HEK293 (cell line): Measurements from ENCODE around the gene SPAAR.

Experiments
- CTCF ChIA-PET: fragments of 350-600 bp; formaldehyde crosslinking; extraction: SDS; loops from one replicate; lab custom pipeline; 2021; ENCODE audit warnings: antibody characterized with exemption; lab: Yijun Ruan, JAX
- POLR2A ChIA-PET: fragments of 300-600 bp; formaldehyde crosslinking; extraction: SDS; loops from one replicate; lab custom pipeline; 2020; ENCODE audit warnings: antibody characterized with exemption, inconsistent platforms; lab: Yijun Ruan, JAX
- H3K27ac ChIP-seq: fragments of 200-500 bp; sonication (Bioruptor generic); 2 replicates; pipeline ENCODE4 v1.5.1; 2014; ENCODE audit warnings: low read depth, low read length, control low read depth, inconsistent platforms; ENCODE audit errors: extremely low read depth
- H3K36me3 ChIP-seq, 2 experiments: fragments of 200-500 bp in 1 of 2; sonication (Bioruptor generic) in 1 of 2; 1 replicate in 1 of 2; 2 replicates in 1 of 2; pipeline ENCODE4 v1.5.1; 2014 to 2017; ENCODE audit warnings: inconsistent platforms in 2 of 2, low read length in 2 of 2; ENCODE audit not compliant: control insufficient read depth in 2 of 2, insufficient read depth in 1 of 2
- H3K4me1 ChIP-seq: fragments of 200-500 bp; sonication (Bioruptor generic); 2 replicates; pipeline ENCODE4 v1.5.1; 2014; ENCODE audit warnings: mild to moderate bottlenecking, low read length, inconsistent platforms; ENCODE audit not compliant: control insufficient read depth, insufficient read depth
- H3K4me3 ChIP-seq: 2 replicates; pipeline ENCODE4 v1.5.1; 2011; ENCODE audit warnings: low read depth, mild to moderate bottlenecking, control low read depth, low read length, moderate library complexity
- H3K9me3 ChIP-seq: fragments of 200-500 bp; sonication (Bioruptor generic); 2 replicates; pipeline ENCODE4 v1.5.1; 2014; ENCODE audit warnings: low read depth, low read length, inconsistent platforms; ENCODE audit not compliant: control insufficient read depth, insufficient read depth
- GLI2 ChIP-seq: fragments of 450-650 bp; formaldehyde crosslinking; IDR thresholded peaks from 2 replicates; pipeline ENCODE4; 2017; ENCODE audit warnings: missing biosample characterization, missing genetic modification characterization, low read depth, borderline replicate concordance
- GLIS1 ChIP-seq: fragments of 450-650 bp; formaldehyde crosslinking; IDR thresholded peaks from 2 replicates; pipeline ENCODE4 v1.5.1; 2016; ENCODE audit warnings: missing biosample characterization, missing genetic modification characterization
- RBAK ChIP-seq: fragments of 450-650 bp; formaldehyde crosslinking; IDR thresholded peaks from 2 replicates; pipeline ENCODE4 v1.5.1; 2016; ENCODE audit warnings: missing biosample characterization, missing genetic modification characterization
- SP3 ChIP-seq: fragments of 450-650 bp; formaldehyde crosslinking; IDR thresholded peaks from 2 replicates; pipeline ENCODE4 v1.5.1; 2016; ENCODE audit warnings: missing biosample characterization, missing genetic modification characterization
- ZNF157 ChIP-seq: fragments of 450-650 bp; formaldehyde crosslinking; IDR thresholded peaks from 2 replicates; pipeline ENCODE4 v1.5.1; 2016; ENCODE audit warnings: missing biosample characterization, missing genetic modification characterization
- ZNF248 ChIP-seq: fragments of 450-650 bp; formaldehyde crosslinking; IDR thresholded peaks from 2 replicates; pipeline ENCODE4 v1.5.1; 2017; ENCODE audit warnings: missing biosample characterization, missing genetic modification characterization
- ZNF404 ChIP-seq: fragments of 450-650 bp; formaldehyde crosslinking; IDR thresholded peaks from 2 replicates; pipeline ENCODE4 v1.5.1; 2017; ENCODE audit warnings: missing biosample characterization, missing genetic modification characterization
- ZNF521 ChIP-seq: fragments of 450-650 bp; formaldehyde crosslinking; IDR thresholded peaks from 2 replicates; pipeline ENCODE4 v1.5.1; 2017; ENCODE audit warnings: missing biosample characterization, mild to moderate bottlenecking, missing genetic modification characterization
- ZNF529 ChIP-seq: fragments of 450-650 bp; formaldehyde crosslinking; IDR thresholded peaks from 2 replicates; pipeline ENCODE4 v1.5.1; 2017; ENCODE audit warnings: missing genetic modification characterization, missing biosample characterization; ENCODE audit not compliant: insufficient replicate concordance
- ZNF555 ChIP-seq: fragments of 450-650 bp; formaldehyde crosslinking; conservative IDR thresholded peaks from 2 replicates; pipeline ENCODE4 v1.5.1; 2017; ENCODE audit warnings: missing biosample characterization, mild to moderate bottlenecking, missing genetic modification characterization, inconsistent platforms
- ZNF596 ChIP-seq: fragments of 450-650 bp; IDR thresholded peaks from 2 replicates; pipeline ENCODE4 v1.5.0; 2018; ENCODE audit warnings: missing biosample characterization, mild to moderate bottlenecking, missing genetic modification characterization, moderate library complexity
- ZNF610 ChIP-seq: fragments of 450-650 bp; formaldehyde crosslinking; IDR thresholded peaks from 2 replicates; pipeline ENCODE4 v1.5.1; 2016; ENCODE audit warnings: missing biosample characterization, missing genetic modification characterization, borderline replicate concordance
- TF ChIP-seq, protein P1 (sequence below): fragments of 450-650 bp; formaldehyde crosslinking; IDR thresholded peaks from 2 replicates; pipeline ENCODE4 v1.5.1; 2016; ENCODE audit warnings: missing biosample characterization, missing genetic modification characterization
- TF ChIP-seq, protein P2 (sequence below): fragments of 450-650 bp; formaldehyde crosslinking; IDR thresholded peaks from 2 replicates; pipeline ENCODE4 v1.5.1; 2016; ENCODE audit warnings: missing biosample characterization, missing genetic modification characterization, low read depth
- TF ChIP-seq, protein P3 (sequence below): fragments of 450-650 bp; formaldehyde crosslinking; IDR thresholded peaks from 2 replicates; pipeline ENCODE4 v1.5.1; 2016; ENCODE audit warnings: missing biosample characterization, missing genetic modification characterization
- TF ChIP-seq, protein P4 (sequence below): fragments of 450-650 bp; formaldehyde crosslinking; IDR thresholded peaks from 2 replicates; pipeline ENCODE4 v1.5.1; 2016; ENCODE audit warnings: missing biosample characterization, missing genetic modification characterization

The SPAAR gene

DNA sequence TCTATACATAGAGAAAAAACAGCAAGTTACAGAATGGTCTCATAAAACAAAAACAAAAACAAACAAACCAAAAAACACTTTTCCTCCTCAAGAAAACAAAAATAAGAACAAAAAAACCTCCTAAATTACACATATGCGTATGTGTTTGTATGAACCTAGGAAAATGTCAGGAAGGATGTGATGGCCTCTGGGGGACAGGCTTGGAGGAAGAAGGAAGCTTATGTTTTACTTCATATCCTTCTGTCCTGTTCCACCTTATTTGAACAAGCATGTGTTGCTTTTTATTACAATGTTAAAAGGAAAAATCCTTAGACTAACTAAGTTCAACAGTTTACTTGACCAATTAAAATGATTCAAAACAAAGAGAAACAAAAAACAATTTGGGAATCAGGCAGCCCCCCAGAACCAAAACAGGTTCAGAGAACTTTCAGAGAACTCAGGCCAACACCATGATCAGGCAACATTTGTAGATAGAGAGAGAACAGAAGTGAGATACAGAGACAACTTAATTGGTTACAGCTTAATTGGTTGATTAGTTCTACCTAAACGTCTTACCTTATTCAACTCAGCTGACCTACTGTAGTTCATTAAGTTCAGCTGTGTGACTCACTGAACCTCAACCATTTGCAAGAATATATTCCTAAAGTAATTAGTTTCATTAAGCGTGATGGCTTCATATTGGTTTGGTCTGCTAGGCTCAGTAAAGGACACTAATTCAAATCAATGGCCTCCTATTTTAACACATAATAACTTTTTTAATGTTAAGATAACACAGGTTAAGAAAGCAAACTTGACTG, 10.1 kb downstream of the SPAAR start:
- Histone ChIP-seq H3K9me3 (no peaks in the 10 kb centered on the region), H3K36me3 (no peaks in the 10 kb centered on the region), H3K4me1 (no peaks in the 10 kb centered on the region), H3K27ac (no peak overlapping the region), H3K4me3 (no peak overlapping the region)
- ChIA-PET POLR2A (interaction anchor here (0.7 to 0.9 kb wide), 2 partner anchors 14 to 271 kb away, joined by 3 to 4 read pairs; partner anchors contain the start of gene HRCT1), CTCF (interaction anchor here (1.2 to 6.5 kb wide), 3 partner anchors 8 to 26 kb away, joined by 4 to 45 read pairs (median 6); partner anchors contain the start of gene SPAAR)
- TF ChIP-seq ZNF529, result no peak
- TF ChIP-seq ZNF610 (tag by site-specific recombination), result no peak
- TF ChIP-seq, protein P1, sequence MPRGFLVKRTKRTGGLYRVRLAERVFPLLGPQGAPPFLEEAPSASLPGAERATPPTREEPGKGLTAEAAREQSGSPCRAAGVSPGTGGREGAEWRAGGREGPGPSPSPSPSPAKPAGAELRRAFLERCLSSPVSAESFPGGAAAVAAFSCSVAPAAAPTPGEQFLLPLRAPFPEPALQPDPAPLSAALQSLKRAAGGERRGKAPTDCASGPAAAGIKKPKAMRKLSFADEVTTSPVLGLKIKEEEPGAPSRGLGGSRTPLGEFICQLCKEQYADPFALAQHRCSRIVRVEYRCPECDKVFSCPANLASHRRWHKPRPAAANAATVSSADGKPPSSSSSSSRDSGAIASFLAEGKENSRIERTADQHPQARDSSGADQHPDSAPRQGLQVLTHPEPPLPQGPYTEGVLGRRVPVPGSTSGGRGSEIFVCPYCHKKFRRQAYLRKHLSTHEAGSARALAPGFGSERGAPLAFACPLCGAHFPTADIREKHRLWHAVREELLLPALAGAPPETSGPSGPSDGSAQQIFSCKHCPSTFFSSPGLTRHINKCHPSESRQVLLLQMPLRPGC, result no peak
- TF ChIP-seq RBAK (tag by site-specific recombination), result no peak
- no peak for TF ChIP-seq ZNF521 (tag by site-specific recombination)

DNA sequence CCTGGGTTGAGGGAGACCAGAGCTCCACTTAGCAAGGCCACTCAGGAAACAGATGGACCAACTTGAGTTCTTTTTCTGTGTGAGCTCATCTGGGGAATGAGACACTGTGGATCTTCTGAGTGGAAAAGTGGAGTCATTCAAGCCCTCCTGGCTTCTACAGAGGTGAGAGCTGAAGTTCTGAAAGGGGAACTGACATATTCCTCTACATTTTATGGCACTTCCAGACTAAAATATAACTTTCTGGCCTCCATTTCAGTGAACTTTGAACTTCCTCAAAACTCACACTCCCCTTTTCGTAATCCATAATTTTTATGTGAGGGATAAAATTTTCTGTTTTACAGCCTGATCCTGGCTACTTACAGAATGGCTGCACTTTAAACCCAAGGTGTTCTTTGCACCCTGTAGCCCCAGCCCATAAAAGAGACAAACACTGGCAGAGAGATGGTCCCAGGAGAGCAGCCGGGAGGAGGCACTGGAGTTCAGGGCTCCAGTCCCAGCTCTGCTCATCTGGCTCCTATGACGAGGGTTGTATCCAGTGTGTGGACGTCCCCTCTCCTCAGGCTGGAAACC, 10.8 kb downstream of the SPAAR start:
- Histone ChIP-seq H3K27ac (no peak overlapping the region), H3K36me3 (no peaks in the 10 kb centered on the region), H3K9me3 (no peaks in the 10 kb centered on the region), H3K4me3 (no peak overlapping the region), H3K4me1 (no peaks in the 10 kb centered on the region)
- CTCF ChIA-PET, result interaction anchor here (0.7 to 6.5 kb wide), 7 partner anchors 9 to 91 kb away, joined by 4 to 45 read pairs (median 5); partner anchors contain the start of gene SPAAR
- POLR2A ChIA-PET, result interaction anchor here (0.7 to 0.9 kb wide), 2 partner anchors 14 to 270 kb away, joined by 3 to 4 read pairs; partner anchors contain the start of gene HRCT1
- TF ChIP-seq ZNF157 (tag by site-specific recombination), result no peak
- no peak for TF ChIP-seq SP3 (tag by site-specific recombination)
- TF ChIP-seq, protein P2, sequence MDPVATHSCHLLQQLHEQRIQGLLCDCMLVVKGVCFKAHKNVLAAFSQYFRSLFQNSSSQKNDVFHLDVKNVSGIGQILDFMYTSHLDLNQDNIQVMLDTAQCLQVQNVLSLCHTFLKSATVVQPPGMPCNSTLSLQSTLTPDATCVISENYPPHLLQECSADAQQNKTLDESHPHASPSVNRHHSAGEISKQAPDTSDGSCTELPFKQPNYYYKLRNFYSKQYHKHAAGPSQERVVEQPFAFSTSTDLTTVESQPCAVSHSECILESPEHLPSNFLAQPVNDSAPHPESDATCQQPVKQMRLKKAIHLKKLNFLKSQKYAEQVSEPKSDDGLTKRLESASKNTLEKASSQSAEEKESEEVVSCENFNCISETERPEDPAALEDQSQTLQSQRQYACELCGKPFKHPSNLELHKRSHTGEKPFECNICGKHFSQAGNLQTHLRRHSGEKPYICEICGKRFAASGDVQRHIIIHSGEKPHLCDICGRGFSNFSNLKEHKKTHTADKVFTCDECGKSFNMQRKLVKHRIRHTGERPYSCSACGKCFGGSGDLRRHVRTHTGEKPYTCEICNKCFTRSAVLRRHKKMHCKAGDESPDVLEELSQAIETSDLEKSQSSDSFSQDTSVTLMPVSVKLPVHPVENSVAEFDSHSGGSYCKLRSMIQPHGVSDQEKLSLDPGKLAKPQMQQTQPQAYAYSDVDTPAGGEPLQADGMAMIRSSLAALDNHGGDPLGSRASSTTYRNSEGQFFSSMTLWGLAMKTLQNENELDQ (tag by site-specific recombination), result no peak
- no peak for TF ChIP-seq ZNF555 (tag by site-specific recombination)
- TF ChIP-seq ZNF404 (tag by site-specific recombination), result no peak
- TF ChIP-seq, protein P3, sequence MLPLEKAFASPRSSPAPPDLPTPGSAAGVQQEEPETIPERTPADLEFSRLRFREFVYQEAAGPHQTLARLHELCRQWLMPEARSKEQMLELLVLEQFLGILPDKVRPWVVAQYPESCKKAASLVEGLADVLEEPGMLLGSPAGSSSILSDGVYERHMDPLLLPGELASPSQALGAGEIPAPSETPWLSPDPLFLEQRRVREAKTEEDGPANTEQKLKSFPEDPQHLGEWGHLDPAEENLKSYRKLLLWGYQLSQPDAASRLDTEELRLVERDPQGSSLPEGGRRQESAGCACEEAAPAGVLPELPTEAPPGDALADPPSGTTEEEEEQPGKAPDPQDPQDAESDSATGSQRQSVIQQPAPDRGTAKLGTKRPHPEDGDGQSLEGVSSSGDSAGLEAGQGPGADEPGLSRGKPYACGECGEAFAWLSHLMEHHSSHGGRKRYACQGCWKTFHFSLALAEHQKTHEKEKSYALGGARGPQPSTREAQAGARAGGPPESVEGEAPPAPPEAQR (tag by site-specific recombination), result no peak
- TF ChIP-seq, protein P4, sequence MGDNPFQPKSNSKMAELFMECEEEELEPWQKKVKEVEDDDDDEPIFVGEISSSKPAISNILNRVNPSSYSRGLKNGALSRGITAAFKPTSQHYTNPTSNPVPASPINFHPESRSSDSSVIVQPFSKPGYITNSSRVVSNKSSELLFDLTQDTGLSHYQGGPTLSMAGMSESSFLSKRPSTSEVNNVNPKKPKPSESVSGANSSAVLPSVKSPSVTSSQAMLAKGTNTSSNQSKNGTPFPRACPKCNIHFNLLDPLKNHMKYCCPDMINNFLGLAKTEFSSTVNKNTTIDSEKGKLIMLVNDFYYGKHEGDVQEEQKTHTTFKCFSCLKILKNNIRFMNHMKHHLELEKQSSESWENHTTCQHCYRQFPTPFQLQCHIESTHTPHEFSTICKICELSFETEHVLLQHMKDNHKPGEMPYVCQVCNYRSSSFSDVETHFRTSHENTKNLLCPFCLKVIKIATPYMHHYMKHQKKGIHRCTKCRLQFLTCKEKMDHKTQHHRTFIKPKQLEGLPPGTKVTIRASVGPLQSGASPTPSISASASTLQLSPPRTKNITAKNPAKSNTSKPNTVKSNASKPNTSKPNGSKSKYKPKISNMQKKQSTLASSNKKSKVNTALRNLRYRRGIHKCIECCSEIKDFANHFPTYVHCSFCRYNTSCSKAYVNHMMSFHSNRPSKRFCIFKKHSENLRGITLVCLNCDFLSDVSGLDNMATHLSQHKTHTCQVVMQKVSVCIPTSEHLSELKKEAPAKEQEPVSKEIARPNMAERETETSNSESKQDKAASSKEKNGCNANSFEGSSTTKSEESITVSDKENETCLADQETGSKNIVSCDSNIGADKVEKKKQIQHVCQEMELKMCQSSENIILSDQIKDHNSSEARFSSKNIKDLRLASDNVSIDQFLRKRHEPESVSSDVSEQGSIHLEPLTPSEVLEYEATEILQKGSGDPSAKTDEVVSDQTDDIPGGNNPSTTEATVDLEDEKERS, result no peak
- TF ChIP-seq GLI2, result no peak
- no peak for TF ChIP-seq ZNF248 (tag by site-specific recombination)
- TF ChIP-seq ZNF596 (tag by site-specific recombination), result no peak
- TF ChIP-seq GLIS1, result no peak
